ENCODE data around the gene TMEM229B.
"Not testable (repeated sequence)": the region's sequence is repeated elsewhere in the genome, so short reads cannot be mapped to it uniquely, and the experiment has no call there.

TMEM229B gene

DNA sequence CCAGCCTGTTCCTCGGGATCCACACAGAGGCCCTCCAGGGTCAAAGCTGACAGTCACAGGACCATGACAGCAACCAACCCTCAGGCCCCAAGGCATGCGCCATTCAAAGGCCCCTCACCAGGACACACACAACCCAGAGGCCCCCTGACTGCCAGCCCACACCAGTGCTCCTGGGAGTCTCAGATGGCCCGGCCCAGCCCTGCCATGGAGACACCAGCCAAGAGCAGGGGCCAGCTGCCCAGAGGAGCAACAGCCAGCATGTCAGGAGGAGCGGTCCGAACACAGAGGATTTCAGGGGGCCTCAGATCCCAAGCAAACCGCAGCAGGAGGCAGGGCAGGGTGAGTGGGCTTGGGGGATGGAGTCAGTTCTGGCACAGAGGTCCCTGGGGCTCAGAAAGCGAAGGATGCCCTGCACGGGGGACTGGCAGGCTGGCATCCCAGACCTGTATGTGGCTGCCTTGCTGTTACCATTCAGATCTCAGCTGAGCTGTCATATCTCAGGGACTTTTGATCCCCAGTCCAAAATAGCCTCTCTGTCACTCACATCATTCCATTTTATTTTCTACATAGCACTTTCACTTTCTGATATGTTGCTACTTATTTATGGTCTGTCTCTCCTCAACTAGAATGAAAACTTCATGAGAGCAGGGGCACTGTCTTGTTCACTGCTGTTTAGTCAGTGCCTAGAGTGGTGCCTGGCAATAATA lies 4.8 kb downstream of the TMEM229B start:
- no peak for DNase-seq

DNA sequence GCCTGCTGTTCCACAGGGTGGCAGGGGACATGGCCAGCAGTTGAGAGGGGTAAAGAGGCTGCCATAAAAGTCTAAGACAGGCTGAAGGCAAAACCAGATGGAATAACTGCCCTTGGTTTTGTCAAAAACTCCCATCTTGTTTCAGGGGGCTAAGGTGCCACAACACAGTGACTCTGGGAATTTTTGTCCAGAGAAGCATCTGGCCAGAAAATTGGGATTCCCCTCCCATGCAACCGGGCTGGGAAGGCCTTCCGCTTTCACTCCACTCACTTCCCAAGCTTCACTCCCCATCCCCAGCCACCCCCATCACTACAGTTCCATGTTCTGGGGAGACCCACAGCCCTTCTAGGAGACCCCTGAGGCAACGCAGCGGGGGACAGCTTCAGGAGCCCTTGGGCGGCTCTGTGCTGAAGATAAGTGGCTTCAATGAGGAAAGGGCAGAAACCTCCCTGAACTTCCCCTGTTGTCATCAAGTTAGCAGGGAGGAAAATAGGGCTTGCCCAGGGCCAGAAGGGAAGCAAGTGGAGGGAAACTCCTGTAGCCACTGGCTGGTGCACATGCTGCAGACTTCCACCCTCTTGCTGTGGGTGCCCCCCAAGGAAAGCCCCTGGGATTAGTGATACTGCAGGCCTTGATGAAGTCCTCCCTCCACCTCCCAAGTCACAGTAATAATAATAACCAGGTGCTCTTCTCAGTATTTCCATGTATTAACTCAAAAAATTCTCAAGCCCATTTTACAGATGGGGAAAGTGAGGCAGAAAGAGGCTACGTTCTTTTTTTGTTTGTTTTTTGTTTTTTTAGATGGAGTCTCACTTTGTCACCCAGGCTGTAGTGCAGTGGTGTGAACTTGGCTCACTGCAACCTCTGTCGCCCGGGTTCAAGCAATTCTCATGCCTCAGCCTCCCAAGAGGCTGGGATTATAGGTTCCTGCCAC lies 6.0 kb downstream of the TMEM229B start:
- no peak for DNase-seq

DNA sequence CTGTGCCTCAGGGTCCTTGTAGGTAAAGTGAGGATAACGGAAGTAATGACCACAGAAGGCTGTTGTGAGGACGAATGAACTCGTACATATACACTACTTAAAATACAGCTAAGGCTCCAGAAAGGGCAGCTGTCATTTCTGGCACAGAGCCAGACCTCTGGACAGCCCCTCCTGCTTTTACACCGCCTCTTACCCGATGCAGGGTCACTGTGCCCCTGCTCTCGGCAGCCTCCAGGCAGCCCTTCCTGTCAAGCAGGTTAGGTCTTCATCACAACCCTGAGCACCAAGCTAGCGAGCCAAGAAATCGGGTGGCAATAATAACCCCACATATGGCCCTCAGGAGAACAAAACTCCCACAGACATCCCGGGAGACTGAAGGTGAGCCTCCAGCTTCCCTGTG lies 8.5 kb downstream of the TMEM229B start:
- DNase-seq: no peak

DNA sequence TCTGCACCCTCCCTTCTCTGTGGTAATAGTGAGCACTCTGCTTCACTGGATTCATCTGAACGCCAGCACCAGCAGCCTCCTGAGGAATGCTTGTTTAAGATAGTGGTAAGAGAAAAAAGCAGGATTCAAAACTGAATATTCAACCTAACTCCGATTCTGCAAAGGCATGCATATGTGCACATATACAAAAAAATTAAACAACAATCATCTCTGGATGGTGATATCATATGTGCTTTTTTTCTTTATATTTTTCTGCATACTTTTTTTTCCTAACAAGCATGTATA lies 9.8 kb downstream of the TMEM229B start:
- no peak for DNase-seq

DNA sequence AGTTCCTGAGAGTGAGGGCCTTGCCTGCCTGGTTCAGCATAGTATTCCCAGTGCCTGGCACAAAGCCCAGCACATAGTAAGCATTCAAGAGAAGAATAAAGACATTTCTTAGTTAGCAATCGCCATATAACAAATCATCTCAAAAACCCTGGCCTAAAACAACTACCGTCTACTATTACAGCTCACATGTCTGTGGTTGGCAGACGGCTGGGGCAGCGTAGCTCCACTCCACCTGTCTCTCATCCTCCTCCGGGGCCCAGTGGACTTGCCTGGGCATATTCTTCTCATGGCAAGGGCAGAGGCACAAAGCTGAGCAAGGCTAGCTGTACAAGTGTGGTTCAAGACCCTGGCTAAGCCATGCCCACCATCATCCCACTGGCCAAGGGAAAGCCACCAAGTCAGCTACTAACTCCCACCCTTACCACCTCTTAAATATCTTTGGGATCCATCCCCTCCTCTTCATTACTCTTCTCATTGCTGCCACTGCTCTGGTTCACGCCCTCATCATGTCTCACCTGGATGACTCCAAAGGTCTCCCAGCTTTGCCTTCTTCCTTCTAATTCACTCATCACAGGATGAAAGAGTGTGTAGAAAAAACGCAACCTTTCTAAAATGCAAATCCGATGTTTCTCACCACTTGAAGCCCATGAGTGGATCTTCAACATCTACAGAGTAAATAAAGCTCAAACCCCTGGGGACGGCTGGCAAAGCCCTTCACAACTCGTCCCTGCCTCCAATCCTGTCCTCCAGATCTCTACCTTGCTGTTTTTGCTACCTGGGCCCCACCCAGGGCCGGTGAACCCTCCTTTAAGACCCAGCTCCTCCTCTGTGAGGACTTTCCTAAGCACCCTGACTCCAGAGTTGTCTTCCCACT lies 10.4 kb downstream of the TMEM229B start:
- no peak for DNase-seq

DNA sequence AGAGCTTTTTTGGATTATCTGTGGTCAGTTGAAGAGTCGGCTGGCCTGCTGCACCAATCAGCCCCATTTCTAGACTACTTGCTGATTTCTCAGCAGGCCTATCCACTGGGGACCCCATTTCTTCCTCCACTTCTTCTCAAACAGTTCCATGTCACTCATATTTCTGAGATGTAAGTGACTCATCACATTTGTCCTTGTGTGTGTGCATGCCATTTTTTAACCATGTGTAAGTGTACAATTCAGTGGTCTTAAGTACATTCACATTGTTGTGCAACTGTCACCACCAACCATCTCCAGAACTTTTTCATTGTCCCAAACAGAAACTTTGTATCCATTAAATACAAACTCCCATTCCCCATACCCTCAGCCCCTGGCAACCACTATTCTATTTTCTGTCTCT lies 14.2 kb downstream of the TMEM229B start:
- DNase-seq: no peak

DNA sequence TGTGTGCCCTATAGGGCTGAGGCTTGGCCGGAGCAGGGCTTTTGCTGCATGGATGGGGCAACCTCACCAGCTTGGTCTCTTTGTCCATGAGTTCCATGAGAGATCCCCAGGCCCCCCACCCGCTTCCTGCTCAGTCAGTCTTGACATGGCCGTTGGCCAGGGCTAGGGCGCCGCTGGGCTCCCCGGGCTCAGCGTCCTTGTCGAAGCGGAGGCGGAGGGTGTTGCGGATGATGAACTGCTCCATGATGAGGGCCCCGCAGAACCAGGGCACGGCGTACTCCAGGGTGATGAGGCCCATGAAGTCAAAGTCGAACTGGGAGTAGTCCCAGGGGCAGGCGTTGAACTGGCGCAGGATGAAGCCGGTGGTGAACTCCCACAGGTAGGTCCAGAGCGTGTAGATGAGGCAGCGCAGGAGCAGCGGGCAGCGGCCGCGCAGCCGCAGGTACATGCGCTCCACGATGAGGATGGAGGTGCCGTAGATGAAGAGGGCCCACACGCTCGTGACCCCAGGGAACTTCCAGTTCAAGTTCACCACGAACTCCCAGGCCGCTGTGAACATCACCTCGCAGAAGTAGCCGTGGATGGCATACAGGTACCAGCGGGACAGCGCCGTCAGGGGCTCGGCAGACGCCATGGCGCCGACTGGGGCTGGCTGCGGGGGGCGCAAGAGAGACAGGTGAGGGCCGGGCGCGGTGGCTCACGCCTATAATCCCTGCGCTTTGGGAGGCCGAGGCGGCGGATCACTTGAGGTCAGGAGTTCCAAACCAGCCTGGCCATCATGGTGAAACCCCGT lies 15.0 kb downstream of the TMEM229B start:
- DNase-seq: no peak

DNA sequence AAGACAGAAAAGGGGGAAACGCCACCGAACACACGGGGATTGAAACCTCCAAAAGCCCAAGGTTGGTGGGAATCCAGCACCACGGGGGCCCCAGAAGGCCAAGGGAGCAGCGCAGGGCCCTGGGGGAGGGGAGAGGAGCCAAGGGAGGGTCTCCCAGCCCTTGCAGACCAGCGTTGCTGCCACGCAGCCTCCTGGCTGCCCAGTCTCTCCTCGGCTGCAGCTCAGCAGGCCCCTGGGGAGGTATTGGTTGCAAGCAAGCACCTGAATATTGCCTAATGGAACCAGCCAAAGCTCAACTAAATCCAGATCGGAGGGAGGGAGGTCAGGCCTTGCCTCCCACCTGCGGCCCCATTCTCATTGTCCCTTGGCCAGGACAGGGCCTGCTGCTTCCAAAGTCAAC lies 15.8 kb downstream of the TMEM229B start:
- DNase-seq: no peak

DNA sequence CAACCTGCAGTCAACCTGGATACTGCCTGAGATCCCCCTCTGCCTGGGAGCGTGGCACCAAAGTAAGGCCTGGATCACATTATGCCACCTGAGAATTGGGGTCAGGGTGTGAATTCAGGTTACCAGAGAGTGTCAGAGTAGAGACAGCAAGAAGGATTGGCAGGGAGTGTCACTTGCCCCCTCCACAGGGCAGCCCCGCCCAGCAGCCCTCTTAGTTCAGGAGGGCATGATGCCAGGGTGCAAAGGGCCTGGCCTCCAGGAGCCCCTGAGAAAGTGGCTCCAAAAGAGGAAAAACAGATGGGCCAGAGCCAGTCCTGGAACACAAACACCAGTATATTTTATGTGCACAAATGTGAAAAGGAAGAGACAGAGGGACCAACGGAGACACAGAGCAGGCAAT lies 18.6 kb downstream of the TMEM229B start:
- DNase-seq: no peak

DNA sequence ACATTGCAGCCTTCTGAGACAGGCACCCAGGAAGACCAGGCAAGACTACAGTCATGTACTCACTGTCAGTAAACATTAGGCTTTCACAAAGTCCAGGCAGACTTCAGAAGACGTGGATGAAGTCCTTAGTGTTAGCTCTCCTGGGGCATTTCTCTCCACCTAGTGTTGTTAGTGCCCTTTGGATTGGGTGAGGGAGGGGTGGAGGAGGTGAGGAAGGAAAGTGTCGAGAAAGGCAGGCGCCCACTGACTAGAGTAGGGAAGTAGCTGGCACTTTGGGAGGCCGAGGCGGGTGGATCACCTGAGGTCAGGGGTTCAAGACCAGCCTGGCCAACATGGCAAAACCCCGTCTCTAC lies 20.2 kb downstream of the TMEM229B start:
- DNase-seq: no peak

DNA sequence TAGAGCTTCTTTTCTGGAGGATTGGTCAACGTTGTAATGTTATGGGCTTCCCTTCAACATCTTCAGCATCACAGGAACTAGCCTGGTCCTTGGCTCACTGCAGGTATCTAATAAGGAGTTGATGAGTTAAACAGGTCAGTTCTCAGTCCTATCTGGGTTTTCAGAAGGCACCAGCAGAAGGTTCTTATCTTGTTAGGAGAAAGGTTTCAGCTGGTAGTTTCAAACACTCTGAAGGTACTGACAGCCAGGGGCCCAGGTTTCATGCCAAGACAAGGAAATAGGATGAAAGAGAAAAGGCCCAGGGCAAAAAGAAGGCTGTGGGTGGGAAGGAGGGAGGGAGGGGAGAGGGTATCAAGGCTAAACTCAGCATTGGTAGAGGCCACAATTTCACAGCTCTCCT lies 21.4 kb downstream of the TMEM229B start:
- no peak for DNase-seq

DNA sequence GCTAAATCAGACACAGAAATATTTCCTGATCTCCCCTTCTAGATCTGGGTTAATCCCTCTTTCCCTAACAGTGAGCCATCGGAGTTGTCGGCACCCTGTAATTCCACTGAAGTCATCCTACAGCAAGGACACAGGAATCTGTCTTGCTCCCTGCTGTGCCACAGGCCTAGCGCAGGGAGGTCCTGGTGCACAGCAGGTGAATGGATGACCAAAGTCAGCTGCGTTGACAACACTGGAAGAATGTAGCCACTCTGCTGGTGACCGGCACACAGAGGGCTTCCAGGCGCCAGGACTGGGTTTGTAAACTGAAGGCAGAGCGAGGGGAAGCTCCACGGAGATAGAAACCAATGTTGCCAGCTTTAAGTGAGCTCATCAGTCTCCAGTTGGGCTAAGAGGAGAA lies 23.6 kb downstream of the TMEM229B start:
- DNase-seq: no peak

DNA sequence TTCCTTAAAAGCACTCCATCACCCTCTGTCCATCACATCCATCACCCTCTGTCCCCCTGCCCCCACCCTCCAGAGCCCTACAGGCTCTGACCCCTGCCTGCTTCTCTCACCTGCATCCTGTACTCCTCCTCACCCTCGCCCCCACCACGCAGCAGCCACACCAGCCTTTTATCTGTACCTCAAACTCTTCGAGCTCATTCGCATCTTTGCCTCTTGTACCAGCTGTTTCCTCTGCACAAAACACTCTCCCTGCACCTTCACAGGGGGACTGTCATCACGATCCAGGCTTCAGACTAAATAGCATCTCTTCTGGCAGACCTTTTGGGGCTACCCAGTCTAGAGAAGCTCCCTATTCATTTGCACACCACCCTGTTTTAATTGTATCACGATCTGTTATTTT lies 24.1 kb downstream of the TMEM229B start:
- no peak for DNase-seq

DNA sequence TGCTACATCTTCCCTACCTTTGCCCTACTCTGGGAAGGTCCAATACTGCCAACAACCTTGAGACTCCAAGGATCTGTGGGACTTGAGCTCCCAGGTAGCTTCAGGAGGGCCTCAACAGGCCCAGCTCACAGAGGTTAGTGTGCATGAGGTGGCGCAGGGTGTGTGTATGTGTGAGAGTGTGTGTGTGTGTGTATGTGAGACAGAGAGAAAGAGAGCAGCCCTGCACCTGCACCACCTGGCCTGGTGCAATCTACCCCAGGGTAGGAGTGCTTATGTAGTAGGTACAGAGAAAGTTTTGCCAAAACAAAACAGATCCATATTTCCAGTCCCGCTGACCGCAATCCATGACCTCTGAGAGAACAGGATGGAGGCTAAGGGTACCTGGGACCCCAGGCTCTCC lies 24.6 kb downstream of the TMEM229B start:
- no peak for DNase-seq

DNA sequence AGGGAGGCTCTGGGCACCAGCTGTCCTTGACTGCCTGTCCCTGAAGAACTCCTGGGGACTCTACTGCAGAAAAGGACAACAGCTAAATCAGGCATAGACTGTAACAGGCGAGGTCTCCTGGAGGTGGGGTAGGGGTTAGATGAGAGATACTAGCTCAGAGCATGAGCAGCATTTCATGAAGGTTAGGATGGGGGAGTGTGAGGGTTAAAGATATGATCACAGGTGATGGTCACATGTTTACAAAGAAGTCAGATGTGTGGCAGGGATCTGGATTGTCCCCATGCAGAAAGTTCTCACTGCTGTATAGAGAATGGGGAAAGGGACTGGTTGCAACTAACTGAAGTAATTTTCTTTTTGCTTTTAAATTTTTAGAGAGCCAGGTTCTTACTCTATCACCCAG lies 26.5 kb downstream of the TMEM229B start:
- DNase-seq: no peak

DNA sequence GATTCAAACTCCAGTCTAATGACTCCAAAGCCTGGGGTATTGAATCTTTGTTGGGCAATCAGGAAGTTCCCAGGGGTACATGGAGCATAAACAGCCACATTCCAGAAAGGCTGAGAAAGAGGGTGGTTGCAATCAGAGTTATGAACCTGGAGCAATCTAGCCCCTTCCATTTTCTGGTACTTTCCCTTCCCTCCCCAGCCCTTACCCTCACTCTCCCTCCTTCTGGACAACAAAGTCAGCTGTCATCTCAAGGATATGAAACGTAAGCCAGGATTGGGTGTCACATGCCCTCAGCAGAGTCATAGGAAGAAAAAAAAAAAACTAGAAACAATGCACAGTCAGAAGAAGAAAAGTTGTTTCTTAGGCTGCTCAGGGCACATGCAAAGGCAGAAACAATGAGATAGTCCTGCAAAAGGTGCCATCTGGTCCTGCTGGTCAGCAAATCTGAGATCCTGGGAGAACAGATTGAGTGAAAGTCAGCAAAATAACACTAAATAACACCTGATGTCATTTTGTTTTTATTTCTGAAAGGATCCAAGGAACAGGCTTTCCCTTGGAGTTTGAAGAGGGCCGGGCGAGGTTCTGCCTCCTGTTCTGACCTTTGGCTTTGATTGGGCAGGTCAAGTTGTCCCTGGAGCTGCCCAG lies 27.1 kb downstream of the TMEM229B start:
- DNase-seq: no peak

DNA sequence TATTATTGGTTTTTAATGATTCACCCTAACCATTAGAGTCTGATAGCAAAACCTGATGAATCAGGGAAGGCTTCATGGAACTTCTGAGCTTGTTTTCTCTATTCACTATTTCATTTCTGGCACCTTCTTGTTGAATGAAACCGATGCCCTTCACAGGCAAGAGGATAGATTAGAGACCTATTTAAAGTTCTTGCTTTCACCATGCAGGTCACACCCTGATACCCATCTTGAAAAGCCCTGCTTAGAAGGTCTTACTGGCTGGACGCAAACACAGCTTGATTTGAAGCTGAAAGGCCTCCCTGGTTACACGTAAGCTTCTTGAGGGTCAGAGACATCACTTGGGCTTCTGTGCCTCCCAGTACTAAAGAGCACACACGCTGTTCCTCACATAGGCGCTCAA lies 29.2 kb downstream of the TMEM229B start:
- DNase-seq: no peak

DNA sequence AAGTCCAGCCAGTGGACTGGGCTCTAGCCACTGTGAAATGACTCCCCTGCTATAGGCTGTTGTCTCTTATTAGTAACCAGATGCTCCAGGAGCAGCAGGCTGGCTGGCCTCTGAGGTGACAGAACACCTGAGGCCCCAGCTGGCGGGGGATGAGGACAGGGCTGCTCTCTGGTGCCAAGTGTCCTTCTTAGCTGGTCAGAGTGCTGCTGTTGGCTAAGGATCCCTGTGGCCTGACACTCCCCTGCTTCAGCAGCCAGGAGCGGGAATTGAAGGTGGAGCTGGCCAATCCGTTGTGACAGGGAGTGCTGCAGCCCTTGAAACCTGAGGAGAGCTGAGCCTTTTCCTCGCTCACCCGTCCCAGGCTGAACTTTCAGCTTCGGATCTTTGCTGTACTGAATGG lies 30.7 kb downstream of the TMEM229B start:
- DNase-seq: no peak

DNA sequence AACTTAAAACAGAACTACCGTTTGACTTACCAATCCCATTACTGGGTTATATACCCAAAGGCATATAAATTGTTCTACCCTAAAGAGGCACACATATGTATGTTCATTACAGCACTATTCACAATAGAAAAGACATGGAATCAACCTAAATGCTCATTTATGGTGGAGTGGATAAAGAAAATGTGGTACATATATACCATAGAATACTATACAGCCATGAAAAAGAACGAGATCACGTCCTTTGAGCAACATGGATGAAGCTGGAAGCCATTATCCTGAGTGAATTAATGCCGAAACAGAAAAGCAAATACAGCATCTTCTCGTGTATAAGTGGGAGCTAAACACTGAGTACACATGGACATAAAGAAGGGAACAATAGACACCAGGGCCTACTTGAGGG lies 31.8 kb downstream of the TMEM229B start:
- no peak for DNase-seq

DNA sequence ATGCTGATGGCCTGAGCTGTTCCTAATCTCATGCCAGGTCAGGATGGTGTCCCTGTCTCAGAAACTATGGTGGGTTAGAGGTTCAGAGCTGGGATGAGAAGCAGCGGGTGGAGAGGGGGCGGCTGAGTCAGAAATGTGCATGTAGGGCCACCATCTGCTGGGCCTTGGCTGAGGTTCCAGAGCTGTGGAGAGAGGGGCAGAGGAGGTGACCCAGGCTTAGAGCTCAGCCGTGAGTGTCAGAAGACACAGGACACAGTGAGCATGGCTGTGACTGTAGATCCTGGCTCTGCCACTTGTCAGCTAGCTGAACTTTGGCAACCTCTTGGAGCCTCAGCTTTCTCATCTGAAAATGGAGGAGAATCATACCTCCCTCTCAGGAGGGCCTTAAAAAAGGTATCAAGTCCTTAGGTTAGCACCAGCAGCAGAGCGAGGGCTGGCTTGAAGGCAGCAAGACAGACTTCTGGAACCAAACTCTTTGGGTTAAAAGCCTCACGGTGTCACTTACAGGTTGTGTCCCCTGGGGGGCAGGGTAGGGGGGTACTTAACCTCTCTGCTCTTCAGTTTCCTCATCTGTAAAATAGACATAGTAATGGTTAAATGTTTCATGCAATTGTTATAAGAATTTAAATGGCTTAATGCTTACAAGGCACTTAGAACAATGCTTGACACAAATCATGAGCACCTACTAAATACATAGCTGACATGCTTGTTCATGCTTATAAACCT lies 34.8 kb downstream of the TMEM229B start:
- DNase-seq: no peak

DNA sequence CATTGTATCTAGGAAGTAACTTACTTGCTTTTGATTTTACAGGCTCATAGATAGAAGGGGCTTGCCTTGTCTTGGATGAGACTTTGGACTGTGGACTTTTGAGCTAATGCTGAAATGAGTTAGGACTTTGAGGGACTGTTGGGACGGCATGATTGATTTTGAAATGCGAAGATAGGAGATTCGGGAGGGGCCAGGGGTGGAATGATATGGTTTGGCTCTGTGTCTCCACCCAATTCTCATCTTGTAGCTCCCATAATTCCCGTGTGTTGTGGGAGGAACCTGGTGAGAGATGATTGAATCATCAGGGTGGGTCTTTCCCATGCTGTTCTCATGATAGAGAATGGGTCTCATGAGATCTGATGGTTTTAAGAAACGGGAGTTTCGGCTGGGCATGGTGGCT lies 36.9 kb downstream of the TMEM229B start:
- DNase-seq: not testable (repeated sequence)

DNA sequence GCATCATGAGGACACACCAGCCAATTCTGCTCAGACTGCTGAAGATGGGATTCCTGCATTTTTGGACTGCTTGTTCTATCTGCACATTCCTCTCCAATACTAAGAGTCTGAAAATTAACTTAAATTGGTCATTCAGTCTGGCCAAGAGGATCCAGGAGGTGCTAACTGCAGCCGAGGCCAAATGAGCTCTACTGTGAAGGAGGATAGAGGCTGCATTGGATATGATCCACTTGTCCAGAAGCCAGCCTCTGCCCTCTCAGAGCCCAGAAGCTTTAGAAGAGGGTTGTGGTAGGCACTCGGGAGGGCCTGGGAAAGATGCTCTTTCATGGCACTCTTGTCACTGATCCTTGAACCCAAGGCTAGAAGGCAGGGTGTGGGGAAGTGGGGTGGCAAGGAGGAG lies 39.4 kb downstream of the TMEM229B start:
- DNase-seq: no peak

Measured in activated T-cell treated with anti-CD3 and anti-CD28 coated beads for 4 hours (primary cell).